Measurements from ENCODE around the gene GCH1.

DNA sequence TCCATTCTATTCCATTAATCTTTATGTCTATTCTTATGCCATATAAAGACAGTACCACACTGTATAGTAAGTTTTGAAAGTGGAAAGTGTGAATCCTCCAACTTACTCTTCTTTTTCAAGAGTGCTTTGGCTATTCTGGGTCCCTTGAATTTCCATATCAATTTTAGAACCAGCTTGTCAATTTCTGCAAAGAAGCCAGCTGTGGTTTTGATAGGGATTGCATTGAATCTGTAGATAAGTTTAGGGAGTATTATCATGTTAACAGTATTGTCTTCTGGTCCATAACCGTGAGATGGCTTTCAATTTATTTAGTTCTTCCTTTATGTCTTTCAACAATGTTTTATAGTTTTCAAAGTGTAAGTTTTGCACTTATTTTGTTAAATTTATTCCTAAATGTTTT lies 34.2 kb upstream of the GCH1 start:
- TF ChIP-seq, protein P1, sequence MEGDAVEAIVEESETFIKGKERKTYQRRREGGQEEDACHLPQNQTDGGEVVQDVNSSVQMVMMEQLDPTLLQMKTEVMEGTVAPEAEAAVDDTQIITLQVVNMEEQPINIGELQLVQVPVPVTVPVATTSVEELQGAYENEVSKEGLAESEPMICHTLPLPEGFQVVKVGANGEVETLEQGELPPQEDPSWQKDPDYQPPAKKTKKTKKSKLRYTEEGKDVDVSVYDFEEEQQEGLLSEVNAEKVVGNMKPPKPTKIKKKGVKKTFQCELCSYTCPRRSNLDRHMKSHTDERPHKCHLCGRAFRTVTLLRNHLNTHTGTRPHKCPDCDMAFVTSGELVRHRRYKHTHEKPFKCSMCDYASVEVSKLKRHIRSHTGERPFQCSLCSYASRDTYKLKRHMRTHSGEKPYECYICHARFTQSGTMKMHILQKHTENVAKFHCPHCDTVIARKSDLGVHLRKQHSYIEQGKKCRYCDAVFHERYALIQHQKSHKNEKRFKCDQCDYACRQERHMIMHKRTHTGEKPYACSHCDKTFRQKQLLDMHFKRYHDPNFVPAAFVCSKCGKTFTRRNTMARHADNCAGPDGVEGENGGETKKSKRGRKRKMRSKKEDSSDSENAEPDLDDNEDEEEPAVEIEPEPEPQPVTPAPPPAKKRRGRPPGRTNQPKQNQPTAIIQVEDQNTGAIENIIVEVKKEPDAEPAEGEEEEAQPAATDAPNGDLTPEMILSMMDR (conservative IDR thresholded peaks at IDR 0.05; ENCODE audit: low read depth, low read length): no peak
- no peak for TF ChIP-seq EZH2 (IDR thresholded peaks at IDR 0.05; ENCODE audit: borderline replicate concordance, low read depth, low read length, poor library complexity, severe bottlenecking)
